ENCODE results near the gene TRIM16.
"Not testable (repeated sequence)": the region's sequence is repeated elsewhere in the genome, so short reads cannot be mapped to it uniquely, and the experiment has no call there.

TRIM16 gene

DNA sequence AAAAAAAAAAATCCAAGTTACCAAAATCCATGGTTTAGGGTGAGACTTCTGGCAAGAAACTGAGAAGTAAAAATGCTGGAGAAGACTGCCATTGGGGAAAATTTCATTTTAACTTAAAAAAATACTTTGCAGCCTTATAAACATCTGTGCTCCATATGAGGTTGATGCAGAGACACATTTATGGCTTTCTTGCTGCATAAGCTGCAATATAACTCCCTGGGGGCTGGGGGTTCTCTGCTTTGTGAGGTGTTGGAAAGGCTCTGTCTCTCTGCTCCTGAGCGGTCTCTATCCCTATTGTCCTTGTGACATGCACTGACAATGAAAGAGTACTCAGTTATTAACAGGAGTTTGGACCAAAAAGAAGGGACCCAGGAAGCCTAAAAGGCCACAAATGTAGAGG is 71.0 kb downstream of the TRIM16 start:
- DNase-seq: not testable (repeated sequence)

DNA sequence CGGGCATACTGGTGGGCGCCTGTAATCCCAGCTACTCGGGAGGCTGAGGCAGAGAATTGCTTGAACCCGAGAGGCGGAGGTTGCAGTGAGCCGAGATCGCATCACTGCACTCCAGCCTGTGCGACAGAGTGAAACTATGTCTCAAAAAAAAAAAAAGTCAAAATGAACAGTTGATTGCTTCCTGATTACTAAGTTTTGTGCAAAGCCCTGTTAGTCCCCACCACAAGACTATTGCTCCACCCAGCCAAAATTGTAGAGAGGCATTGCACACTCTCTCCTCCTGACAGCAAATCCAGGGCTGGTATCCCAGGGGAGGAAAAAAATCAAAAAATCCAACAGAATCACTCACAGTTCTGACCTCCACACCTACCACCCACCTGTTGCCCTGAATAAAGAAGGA is 91.2 kb downstream of the TRIM16 start:
- not testable (repeated sequence) for DNase-seq

DNA sequence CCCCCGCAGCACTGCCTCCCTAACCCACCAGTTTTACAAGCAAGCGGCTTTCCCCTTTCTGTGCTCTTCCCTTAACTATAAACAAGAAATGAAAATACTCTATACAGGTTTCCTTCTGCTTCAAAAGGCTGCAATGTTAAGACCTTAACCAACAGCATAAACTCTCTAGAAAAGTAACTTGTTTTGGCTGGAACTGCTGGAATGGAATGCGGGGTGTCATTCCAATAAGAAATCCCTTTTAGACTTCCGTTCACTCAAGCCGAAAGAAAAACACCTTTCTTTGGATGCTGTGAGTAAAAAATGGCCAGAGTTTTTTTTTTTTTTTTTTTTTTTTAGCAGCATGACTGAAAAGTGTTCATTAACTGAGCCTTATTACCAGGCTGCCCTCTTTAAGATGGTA is 92.1 kb downstream of the TRIM16 start:
- DNase-seq: not testable (repeated sequence)

DNA sequence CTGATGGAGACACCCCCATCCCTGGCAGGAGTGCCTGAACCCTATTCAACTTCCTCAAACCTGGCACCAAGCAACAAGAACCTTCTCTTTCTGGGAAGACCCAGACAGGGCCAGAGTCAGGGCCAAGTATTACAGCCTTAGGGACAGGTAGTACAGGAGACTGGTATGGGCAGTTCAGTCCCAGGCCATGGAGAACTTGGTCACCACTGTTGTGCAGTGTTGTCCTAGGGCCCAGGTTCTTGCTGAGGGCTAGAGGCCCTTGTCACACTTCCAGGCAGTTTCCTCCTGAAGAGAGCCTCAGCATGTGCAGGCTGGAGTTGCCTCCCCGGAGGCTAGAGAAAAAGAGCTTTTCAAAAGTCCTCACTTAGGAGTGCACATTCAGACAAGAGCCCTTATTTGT is 93.3 kb downstream of the TRIM16 start:
- not testable (repeated sequence) for DNase-seq

DNA sequence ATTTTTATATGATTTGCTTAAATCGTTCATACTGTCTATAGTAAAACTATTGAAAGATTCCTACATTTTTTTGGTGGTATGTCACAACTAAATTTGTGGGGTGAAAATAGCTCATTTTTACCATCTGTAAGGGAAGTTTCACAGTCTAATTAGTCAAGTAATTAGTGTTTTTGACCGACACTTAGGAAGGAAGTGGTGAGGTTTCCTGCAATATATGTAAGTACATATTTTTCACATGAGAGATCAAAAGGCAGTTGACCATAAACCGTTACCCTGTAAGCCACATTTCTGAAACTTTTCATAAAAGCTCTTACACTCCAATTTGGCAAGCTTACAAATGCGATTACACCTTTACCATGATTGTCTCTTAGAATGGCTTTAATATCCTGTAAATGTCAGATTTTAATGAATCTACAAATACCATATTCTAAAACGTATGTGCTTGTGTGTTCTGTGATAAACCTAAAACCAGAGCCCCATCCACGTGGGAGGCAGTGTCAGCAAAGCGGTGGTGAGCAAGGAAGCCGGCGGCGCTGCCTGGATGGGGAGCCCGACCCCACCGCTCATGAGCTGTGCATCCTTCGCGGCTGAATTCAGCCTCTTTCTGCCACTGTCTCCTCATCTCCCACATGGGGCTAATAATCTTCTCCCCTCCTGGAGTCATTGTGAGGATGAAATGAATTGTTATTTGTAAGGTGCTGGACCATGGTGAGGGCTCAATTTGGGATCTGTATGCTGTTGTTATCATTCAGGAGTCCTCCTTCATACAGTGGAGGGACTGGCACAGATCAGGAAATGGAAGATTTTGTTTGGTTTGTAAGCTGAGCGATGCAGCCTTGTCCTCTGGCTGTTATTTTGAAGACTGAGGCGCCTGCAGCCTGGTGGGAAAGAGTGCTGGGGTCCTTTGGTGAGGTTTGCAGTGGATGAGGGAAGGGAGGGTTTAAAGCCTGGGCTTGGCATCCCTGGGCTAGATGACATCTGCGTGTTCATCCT is 94.3 kb downstream of the TRIM16 start:
- not testable (repeated sequence) for DNase-seq

DNA sequence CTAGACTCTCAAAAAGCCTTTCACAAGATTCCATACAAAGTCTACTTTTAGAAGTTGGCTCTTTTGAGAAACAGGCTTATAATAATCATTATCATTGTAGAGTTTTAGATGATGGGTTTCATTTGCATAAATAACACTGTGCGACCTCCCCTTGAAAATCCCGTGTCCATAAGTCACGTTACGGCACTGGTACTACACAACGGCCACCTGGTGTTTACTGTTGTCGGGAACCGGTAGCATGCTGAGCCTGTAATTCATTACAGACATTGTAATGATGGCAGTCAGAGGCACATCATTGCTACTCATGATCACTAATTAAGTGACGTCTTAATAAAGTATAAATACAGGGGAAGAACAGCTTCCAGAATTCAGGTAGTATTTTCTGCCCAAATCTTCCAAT is 96.1 kb downstream of the TRIM16 start:
- DNase-seq: not testable (repeated sequence)

DNA sequence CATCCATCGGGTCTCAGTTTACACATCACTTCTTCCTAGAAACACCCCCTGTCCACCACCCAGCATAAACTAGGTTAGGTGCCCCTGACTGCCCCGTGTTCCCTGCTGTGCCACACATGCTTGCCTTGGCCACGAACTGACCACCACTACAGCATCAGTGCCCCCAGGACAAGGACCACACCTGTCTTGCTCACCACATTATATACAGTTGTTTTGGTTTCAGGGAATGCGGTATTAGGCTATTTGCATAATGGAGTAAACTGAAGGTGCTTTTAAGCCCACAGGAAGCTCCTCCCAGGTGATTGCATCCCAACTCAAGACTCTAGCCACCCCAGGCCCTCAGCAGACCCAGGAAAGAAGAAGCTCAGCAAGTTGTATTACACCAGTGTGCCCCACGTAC is 100.8 kb downstream of the TRIM16 start:
- not testable (repeated sequence) for DNase-seq

DNA sequence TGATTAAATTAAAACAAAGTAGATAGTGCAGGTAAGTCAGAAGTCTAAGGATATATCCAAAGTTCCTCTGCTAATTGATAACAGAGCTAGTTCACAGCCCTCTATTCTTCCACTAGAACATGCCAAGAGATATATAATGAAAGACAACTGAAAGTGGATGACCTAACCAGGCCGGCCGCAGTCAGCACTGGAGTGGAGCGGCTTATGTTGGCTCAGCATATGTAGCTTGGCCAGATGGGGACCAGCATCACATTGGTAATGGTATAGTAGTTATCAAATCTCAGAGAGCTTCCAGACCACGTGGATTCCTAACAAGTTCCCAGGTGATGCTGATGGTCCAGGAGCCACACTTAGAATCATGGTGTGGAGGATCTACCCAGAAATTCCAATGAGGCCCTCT is 102.6 kb downstream of the TRIM16 start:
- not testable (repeated sequence) for DNase-seq

Measured in stimulated activated CD4-positive, alpha-beta T cell treated with anti-CD3 and anti-CD28 coated beads, Interleukin-12 subunit alpha, Interleukin-12 subunit beta, amount 100 ng/mL, for 4 hours (primary cell).